Measurements from ENCODE around the gene ATP5MG. TPM values are rescaled to one million over a fixed set of nuclear protein-coding genes. Genes with fewer than 3 reads are reported as not detected.

Gene ATP5MG
- total and polyA plus RNA-seq, 4 experiments from 2014 or later: 158 to 704 (median 378) TPM

GRCh38 chr11:118447423-118447822 lies 46.0 kb downstream of the ATP5MG start:
- Histone ChIP-seq H3K36me3 (ENCODE audit: insufficient read depth, low read length) (peaks cover 5% of the 10 kb centered on the region), H3K27ac (ENCODE audit: low read depth, low read length) (no peak overlapping the region), H3K9me3 (ENCODE audit: control insufficient read depth in 1 of 2, low read length in 2 of 2) (no peaks in the 10 kb centered on the region), H3K4me3 (ENCODE audit: low read length in 2 of 2) (no peak overlapping the region), H3K27me3 (ENCODE audit: insufficient read depth, low read length) (no peaks in the 10 kb centered on the region), H3K4me1 (ENCODE audit: insufficient read depth, low read length) (peaks cover 73% of the 10 kb centered on the region)
- Mint-ChIP-seq H3K36me3 (peaks cover 4 to 48% of the 10 kb centered on the region in 2 donors), H3K4me3 (peak overlapping the region in 5 of 8 donors; percentile 5 to 59 (median 14)), H3K9me3 (no peaks in the 10 kb centered on the region), H3K27me3 (no peaks in the 10 kb centered on the region), H3K4me1 (peaks cover 55 to 85% (median 73%) of the 10 kb centered on the region in 4 donors), H3K27ac (peak overlapping the region in 3 of 7 donors; percentile 6 to 67 (median 58))
- no peak for DNase-seq
- POLR2A ChIA-PET (ENCODE audit: partially characterized antibody): interaction anchor here (0.8 to 1.8 kb wide), 4 partner anchors 11 to 29 kb away, joined by 3 to 7 read pairs (median 4); partner anchors contain the start of gene KMT2A
- CTCF ChIA-PET (ENCODE audit: partially characterized antibody): interaction anchor here (1.0 kb wide), 1 partner anchor 12 kb away, joined by 3 read pairs; no protein-coding TSS in a partner anchor
- intact Hi-C loops (cut with micrococcal nuclease): no loop called here

- Mint-ChIP-seq H3K27me3 (no peaks in the 10 kb centered on the region), H3K36me3 (peaks cover 9 to 50% of the 10 kb centered on the region in 2 donors), H3K4me1 (peaks cover 54 to 83% (median 72%) of the 10 kb centered on the region in 4 donors), H3K4me3 (peak overlapping the region in 2 of 8 donors; percentile 7 to 44), H3K9me3 (no peaks in the 10 kb centered on the region), H3K27ac (peak overlapping the region in 2 of 7 donors; percentile 49 to 59)
- Histone ChIP-seq H3K27me3 (ENCODE audit: insufficient read depth, low read length) (no peaks in the 10 kb centered on the region), H3K27ac (ENCODE audit: low read depth, low read length) (no peak overlapping the region), H3K36me3 (ENCODE audit: insufficient read depth, low read length) (peaks cover 5% of the 10 kb centered on the region), H3K4me1 (ENCODE audit: insufficient read depth, low read length) (peaks cover 70% of the 10 kb centered on the region), H3K9me3 (ENCODE audit: control insufficient read depth in 1 of 2, low read length in 2 of 2) (no peaks in the 10 kb centered on the region), H3K4me3 (ENCODE audit: low read length in 2 of 2) (no peak overlapping the region)
- intact Hi-C loops (cut with micrococcal nuclease): no loop called here
- POLR2A ChIA-PET (ENCODE audit: partially characterized antibody): interaction anchor here (0.8 to 1.8 kb wide), 5 partner anchors 12 to 48 kb away, joined by 3 to 7 read pairs (median 4); partner anchors contain the start of gene KMT2A
- CTCF ChIA-PET (ENCODE audit: partially characterized antibody): interaction anchor here (1.0 kb wide), 1 partner anchor 13 kb away, joined by 3 read pairs; no protein-coding TSS in a partner anchor
- no peak for DNase-seq
These were observed 46.9 kb downstream of the ATP5MG start for GRCh38 chr11:118448294-118448693.

GRCh38 chr11:118449316-118449918 lies 48.0 kb downstream of the ATP5MG start:
- Histone ChIP-seq H3K27ac (ENCODE audit: low read depth, low read length) (no peak overlapping the region), H3K9me3 (ENCODE audit: control insufficient read depth in 1 of 2, low read length in 2 of 2) (no peaks in the 10 kb centered on the region), H3K36me3 (ENCODE audit: insufficient read depth, low read length) (peaks cover 12% of the 10 kb centered on the region), H3K27me3 (ENCODE audit: insufficient read depth, low read length) (no peaks in the 10 kb centered on the region), H3K4me3 (ENCODE audit: low read length in 2 of 2) (no peak overlapping the region), H3K4me1 (ENCODE audit: insufficient read depth, low read length) (peaks cover 70% of the 10 kb centered on the region)
- Mint-ChIP-seq H3K36me3 (peaks cover 16 to 58% of the 10 kb centered on the region in 2 donors), H3K27ac (peak overlapping the region in 4 of 7 donors; percentile 16 to 93 (median 70)), H3K9me3 (no peaks in the 10 kb centered on the region), H3K27me3 (no peaks in the 10 kb centered on the region), H3K4me3 (peak overlapping the region in 2 of 8 donors; percentile 3 to 7), H3K4me1 (peaks cover 55 to 83% (median 72%) of the 10 kb centered on the region in 4 donors)
- DNase-seq: no peak
- ChIA-PET POLR2A (ENCODE audit: partially characterized antibody) (interaction anchor here (1.4 kb wide), 1 partner anchor 12 kb away, joined by 3 read pairs; no protein-coding TSS in a partner anchor), CTCF (ENCODE audit: partially characterized antibody) (interaction anchor here (0.8 kb wide), 1 partner anchor 21 kb away, joined by 3 read pairs; no protein-coding TSS in a partner anchor)
- intact Hi-C loops (cut with micrococcal nuclease): no loop called here

- Mint-ChIP-seq H3K4me1 (peaks cover 54 to 81% (median 70%) of the 10 kb centered on the region in 4 donors), H3K36me3 (peaks cover 16 to 58% of the 10 kb centered on the region in 2 donors), H3K27me3 (no peaks in the 10 kb centered on the region), H3K27ac (peak overlapping the region in 6 of 7 donors; percentile 22 to 87 (median 60)), H3K9me3 (no peaks in the 10 kb centered on the region), H3K4me3 (peak overlapping the region in 3 of 8 donors; percentile 4 to 41 (median 20))
- H3K27ac ChIP-seq (ENCODE audit: low read depth, low read length): no peak overlapping the region
- no peaks in the 10 kb centered on the region for H3K27me3 ChIP-seq (ENCODE audit: insufficient read depth, low read length)
- peaks cover 12% of the 10 kb centered on the region for H3K36me3 ChIP-seq (ENCODE audit: insufficient read depth, low read length)
- no peak for DNase-seq
- no peaks in the 10 kb centered on the region for H3K9me3 ChIP-seq (ENCODE audit: control insufficient read depth in 1 of 2, low read length in 2 of 2)
- peaks cover 68% of the 10 kb centered on the region for H3K4me1 ChIP-seq (ENCODE audit: insufficient read depth, low read length)
- intact Hi-C loops (cut with micrococcal nuclease): no loop called here
- ChIA-PET POLR2A (ENCODE audit: partially characterized antibody) (interaction anchor here (1.4 kb wide), 1 partner anchor 11 kb away, joined by 3 read pairs; no protein-coding TSS in a partner anchor), CTCF (ENCODE audit: partially characterized antibody) (no interaction called here)
- H3K4me3 ChIP-seq (ENCODE audit: low read length in 2 of 2): no peak overlapping the region
These were observed 49.0 kb downstream of the ATP5MG start for GRCh38 chr11:118450451-118450850.

Other genes with a start within 250 kb of the ATP5MG start
- gene SCN4B, start 248.8 kb upstream of the ATP5MG start, total RNA-seq: not detected
- not detected for gene SCN4B, start 248.8 kb upstream of the ATP5MG start, polyA plus RNA-seq
- not detected for gene SCN2B, start 225.0 kb upstream of the ATP5MG start, total RNA-seq
- gene SCN2B, start 225.0 kb upstream of the ATP5MG start, polyA plus RNA-seq: not detected
- gene JAML, start 176.6 kb upstream of the ATP5MG start, total RNA-seq: 100 to 1,000 TPM; 115 to 116 TPM
- gene JAML, start 176.6 kb upstream of the ATP5MG start, polyA plus RNA-seq: 100 to 1,000 TPM; 169 to 194 TPM
- 10 to 100 TPM; 29.9 to 32.0 TPM for gene MPZL3, start 149.2 kb upstream of the ATP5MG start, total RNA-seq
- gene MPZL3, start 149.2 kb upstream of the ATP5MG start, polyA plus RNA-seq: 10 to 100 TPM; 12.3 to 12.6 TPM
- gene MPZL2, start 137.3 kb upstream of the ATP5MG start, total RNA-seq: 1 to 10 TPM; 2.9 to 3.7 TPM
- gene MPZL2, start 137.3 kb upstream of the ATP5MG start, polyA plus RNA-seq: 1 to 10 TPM in 1 of 2 donors, under 1 TPM in 1; 0.64 to 4.2 TPM
- gene CD3E, start 96.9 kb upstream of the ATP5MG start, total RNA-seq: 100 to 1,000 TPM; 581 to 618 TPM
- gene CD3E, start 96.9 kb upstream of the ATP5MG start, polyA plus RNA-seq: 100 to 1,000 TPM; 627 to 999 TPM
- 100 to 1,000 TPM; 338 to 343 TPM for gene CD3D, start 58.9 kb upstream of the ATP5MG start, total RNA-seq
- gene CD3D, start 58.9 kb upstream of the ATP5MG start, polyA plus RNA-seq: 1,000 to 10,000 TPM in 1 of 2 donors, 100 to 1,000 TPM in 1; 993 to 1,046 TPM
- gene CD3G, start 57.3 kb upstream of the ATP5MG start, total RNA-seq: 100 to 1,000 TPM; 191 to 205 TPM
- 100 to 1,000 TPM; 131 to 417 TPM for gene CD3G, start 57.3 kb upstream of the ATP5MG start, polyA plus RNA-seq
- 10 to 100 TPM; 50.3 to 52.2 TPM for gene UBE4A, start 42.0 kb upstream of the ATP5MG start, total RNA-seq
- gene UBE4A, start 42.0 kb upstream of the ATP5MG start, polyA plus RNA-seq: 10 to 100 TPM; 16.9 to 25.5 TPM
- 100 to 1,000 TPM; 185 to 202 TPM for gene KMT2A, start 34.9 kb downstream of the ATP5MG start, total RNA-seq
- 10 to 100 TPM in 1 of 2 donors, 1 to 10 TPM in 1; 4.6 to 51.9 TPM for gene KMT2A, start 34.9 kb downstream of the ATP5MG start, polyA plus RNA-seq
- gene TTC36, start 125.9 kb downstream of the ATP5MG start, total RNA-seq: 1 to 10 TPM; 1.1 to 1.2 TPM
- under 1 TPM; 0.39 to 0.49 TPM for gene TTC36, start 125.9 kb downstream of the ATP5MG start, polyA plus RNA-seq
- 10 to 100 TPM; 19.5 to 20.0 TPM for gene TMEM25, start 129.6 kb downstream of the ATP5MG start, total RNA-seq
- 10 to 100 TPM; 16.5 to 26.5 TPM for gene TMEM25, start 129.6 kb downstream of the ATP5MG start, polyA plus RNA-seq
- 10 to 100 TPM; 12.1 to 14.9 TPM for gene IFT46, start 164.3 kb downstream of the ATP5MG start, total RNA-seq
- gene IFT46, start 164.3 kb downstream of the ATP5MG start, polyA plus RNA-seq: 1 to 10 TPM; 5.7 to 5.9 TPM
- gene ARCN1, start 170.8 kb downstream of the ATP5MG start, total RNA-seq: 100 to 1,000 TPM; 133 to 134 TPM
- 100 to 1,000 TPM; 157 to 168 TPM for gene ARCN1, start 170.8 kb downstream of the ATP5MG start, polyA plus RNA-seq
- gene PHLDB1, start 206.0 kb downstream of the ATP5MG start, total RNA-seq: 1 to 10 TPM; 3.0 to 3.9 TPM
- gene PHLDB1, start 206.0 kb downstream of the ATP5MG start, polyA plus RNA-seq: 1 to 10 TPM in 1 of 2 donors, under 1 TPM in 1; 0.34 to 1.2 TPM

All from CD4-positive, alpha-beta memory T cell (primary cell).